ENCODE data around the gene DOC2B.
"Not testable (repeated sequence)": the region's sequence is repeated elsewhere in the genome, so short reads cannot be mapped to it uniquely, and the experiment has no call there.

The DOC2B gene

GRCh38 chr17:189444-189843 is 8.0 kb upstream of the DOC2B start:
- no peak for DNase-seq (ENCODE audit: low read depth in 2 of 2)

GRCh38 chr17:187130-187529 is 5.7 kb upstream of the DOC2B start:
- no peak for DNase-seq (ENCODE audit: low read depth in 2 of 2)

GRCh38 chr17:185445-186138 is 4.1 kb upstream of the DOC2B start:
- DNase-seq (ENCODE audit: low read depth in 2 of 2), result no peak

- DNase-seq (ENCODE audit: low read depth in 2 of 2), result no peak
Measured at GRCh38 chr17:183021-183420, 1.6 kb upstream of the DOC2B start.

GRCh38 chr17:182050-182751 is 751 bp upstream of the DOC2B start:
- no peak for DNase-seq (ENCODE audit: low read depth in 2 of 2)

- DNase-seq (ENCODE audit: low read depth in 2 of 2), result no peak
Measured at GRCh38 chr17:180381-181244, 837 bp downstream of the DOC2B start.

- no peak for DNase-seq (ENCODE audit: low read depth in 2 of 2)
Measured at GRCh38 chr17:179781-180380, 1.6 kb downstream of the DOC2B start.

GRCh38 chr17:179066-179432 is 2.4 kb downstream of the DOC2B start:
- no peak for DNase-seq (ENCODE audit: low read depth in 2 of 2)

- DNase-seq (ENCODE audit: low read depth in 2 of 2), result no peak
Measured at GRCh38 chr17:178292-179065, 3.0 kb downstream of the DOC2B start.

- no peak for DNase-seq (ENCODE audit: low read depth in 2 of 2)
Measured at GRCh38 chr17:177762-178161, 3.7 kb downstream of the DOC2B start.

GRCh38 chr17:177155-177554 is 4.3 kb downstream of the DOC2B start:
- no peak for DNase-seq (ENCODE audit: low read depth in 2 of 2)

GRCh38 chr17:173166-173911 is 8.1 kb downstream of the DOC2B start:
- DNase-seq (ENCODE audit: low read depth in 2 of 2), result no peak

GRCh38 chr17:172401-172800 is 9.0 kb downstream of the DOC2B start:
- DNase-seq (ENCODE audit: low read depth in 2 of 2), result no peak

GRCh38 chr17:171871-172270 is 9.6 kb downstream of the DOC2B start:
- no peak for DNase-seq (ENCODE audit: low read depth in 2 of 2)

GRCh38 chr17:170130-170670 is 11.2 kb downstream of the DOC2B start:
- no peak for DNase-seq (ENCODE audit: low read depth in 2 of 2)

GRCh38 chr17:168614-169013 is 12.8 kb downstream of the DOC2B start:
- DNase-seq (ENCODE audit: low read depth in 2 of 2), result not testable (repeated sequence)

GRCh38 chr17:165939-166338 is 15.5 kb downstream of the DOC2B start:
- DNase-seq (ENCODE audit: low read depth in 2 of 2), result no peak

- DNase-seq (ENCODE audit: low read depth in 2 of 2), result no peak
Measured at GRCh38 chr17:164303-165235, 16.9 kb downstream of the DOC2B start.

- DNase-seq (ENCODE audit: low read depth in 2 of 2), result no peak
Measured at GRCh38 chr17:163514-164098, 17.8 kb downstream of the DOC2B start.

Measured in activated CD8-positive, alpha-beta memory T cell treated with anti-CD3 and anti-CD28 coated beads for 4 hours (primary cell).